ENCODE results near the gene LURAP1L.

Gene LURAP1L

DNA sequence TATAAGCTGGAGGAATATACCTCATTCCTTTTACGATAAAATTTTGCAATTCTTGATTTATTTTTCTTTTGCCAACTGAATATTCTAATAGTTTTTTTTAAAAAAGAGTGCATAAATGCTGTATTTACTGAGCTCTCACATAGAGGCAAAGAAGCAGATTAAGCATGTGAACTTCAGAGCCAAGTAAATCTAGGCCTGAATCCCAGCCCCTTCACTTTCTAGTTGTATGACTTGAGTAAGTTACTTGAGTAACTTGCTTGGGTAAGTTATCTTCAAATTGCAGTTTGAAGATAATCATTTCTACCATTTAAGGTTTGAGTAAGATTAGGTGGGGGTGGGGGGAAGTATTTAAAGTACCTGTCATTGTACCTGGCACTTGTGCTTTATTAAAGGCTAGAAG is 21.8 kb downstream of the LURAP1L start:
- Histone ChIP-seq H3K4me3 (ENCODE audit: low read depth in 1 of 2, low read length in 2 of 2) (no peak overlapping the region), H3K9ac (ENCODE audit: low read length) (no peak overlapping the region), H3K27ac (ENCODE audit: low read depth, low read length) (no peak overlapping the region), H3K9me3 (ENCODE audit: low read length) (no peaks in the 10 kb centered on the region), H3K27me3 (ENCODE audit: control insufficient read depth in 1 of 2, insufficient read depth in 2 of 2, low read length in 2 of 2) (no peaks in the 10 kb centered on the region), H3K36me3 (ENCODE audit: insufficient read depth, low read length) (no peaks in the 10 kb centered on the region), H3K4me1 (ENCODE audit: insufficient read depth, low read length) (peaks cover 40% of the 10 kb centered on the region)

DNA sequence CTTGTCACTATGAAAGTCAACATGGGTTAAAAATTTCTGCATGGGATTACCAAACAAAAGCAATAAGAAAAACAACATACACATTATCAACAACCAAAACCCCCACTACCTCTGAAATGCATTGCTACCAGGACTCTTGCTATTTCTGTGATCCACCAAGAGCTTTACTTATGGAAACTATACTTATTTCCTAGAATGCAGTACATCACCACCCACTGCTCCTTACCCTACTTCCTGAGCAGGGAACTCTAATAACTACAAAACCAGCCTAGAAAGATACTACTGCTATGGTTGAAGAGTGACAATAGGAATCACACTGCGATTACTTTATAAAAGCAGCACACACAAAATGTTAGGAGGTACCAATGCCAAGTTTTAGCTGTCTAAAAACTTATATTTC is 22.2 kb downstream of the LURAP1L start:
- Histone ChIP-seq H3K9ac (ENCODE audit: low read length) (no peak overlapping the region), H3K4me3 (ENCODE audit: low read depth in 1 of 2, low read length in 2 of 2) (no peak overlapping the region), H3K36me3 (ENCODE audit: insufficient read depth, low read length) (no peaks in the 10 kb centered on the region), H3K4me1 (ENCODE audit: insufficient read depth, low read length) (peaks cover 40% of the 10 kb centered on the region), H3K27me3 (ENCODE audit: control insufficient read depth in 1 of 2, insufficient read depth in 2 of 2, low read length in 2 of 2) (no peaks in the 10 kb centered on the region), H3K9me3 (ENCODE audit: low read length) (no peaks in the 10 kb centered on the region), H3K27ac (ENCODE audit: low read depth, low read length) (no peak overlapping the region)

DNA sequence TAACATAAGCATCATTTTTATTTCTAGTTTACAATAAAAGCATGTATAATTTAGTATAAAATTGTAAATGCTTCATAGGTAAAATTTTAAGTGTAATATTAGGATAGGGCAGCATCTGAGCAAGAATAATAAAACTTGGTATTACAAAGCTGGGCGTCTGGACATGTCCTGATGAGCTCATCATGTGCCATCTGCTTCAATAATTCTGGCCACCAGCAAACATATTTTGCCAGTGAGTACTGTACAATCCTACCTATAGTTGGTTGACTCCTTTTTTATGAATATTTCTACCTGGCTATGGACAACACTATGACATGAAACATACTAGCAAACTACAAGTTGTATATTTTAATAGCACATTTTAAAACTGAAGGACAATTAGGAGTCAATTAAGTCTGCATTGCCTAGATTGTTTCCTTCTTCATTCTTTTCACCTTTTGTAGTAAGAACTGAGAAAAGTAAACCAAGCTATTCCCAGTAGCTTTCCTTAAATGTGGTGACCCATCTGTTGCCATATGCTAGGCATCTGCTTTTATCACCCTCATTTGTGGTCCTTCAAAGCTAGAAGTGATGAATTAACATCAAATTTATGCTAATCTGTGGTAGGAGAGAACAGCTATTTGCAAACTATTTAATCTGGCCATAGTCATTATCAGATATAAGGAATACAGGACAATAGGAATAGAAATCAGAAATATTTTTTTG is 23.4 kb downstream of the LURAP1L start:
- Histone ChIP-seq H3K27me3 (ENCODE audit: control insufficient read depth in 1 of 2, insufficient read depth in 2 of 2, low read length in 2 of 2) (no peaks in the 10 kb centered on the region), H3K27ac (ENCODE audit: low read depth, low read length) (no peak overlapping the region), H3K9me3 (ENCODE audit: low read length) (no peaks in the 10 kb centered on the region), H3K9ac (ENCODE audit: low read length) (no peak overlapping the region), H3K4me1 (ENCODE audit: insufficient read depth, low read length) (peaks cover 35% of the 10 kb centered on the region), H3K4me3 (ENCODE audit: low read depth in 1 of 2, low read length in 2 of 2) (no peak overlapping the region), H3K36me3 (ENCODE audit: insufficient read depth, low read length) (no peaks in the 10 kb centered on the region)

DNA sequence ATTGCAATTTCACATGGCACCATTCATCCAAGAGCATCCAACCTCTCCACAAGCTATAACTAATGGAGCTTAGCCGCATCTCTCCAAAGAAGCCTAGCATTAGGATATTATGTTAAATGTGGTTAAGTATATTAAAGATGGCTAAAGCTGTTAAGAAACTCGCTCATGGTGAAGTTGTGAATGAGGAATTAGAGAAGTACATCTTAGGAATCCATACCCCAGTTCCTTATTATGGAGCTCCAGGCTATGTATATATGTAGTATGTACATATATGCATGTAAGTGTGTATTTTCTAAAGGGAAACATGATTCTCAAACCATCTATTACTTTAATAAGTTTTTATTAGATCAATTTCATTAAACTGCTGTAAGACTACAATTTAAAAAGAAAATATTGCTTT is 26.4 kb downstream of the LURAP1L start:
- H3K9ac ChIP-seq (ENCODE audit: low read length), result no peak overlapping the region
- no peaks in the 10 kb centered on the region for H3K27me3 ChIP-seq (ENCODE audit: control insufficient read depth in 1 of 2, insufficient read depth in 2 of 2, low read length in 2 of 2)
- no peaks in the 10 kb centered on the region for H3K9me3 ChIP-seq (ENCODE audit: low read length)
- H3K36me3 ChIP-seq (ENCODE audit: insufficient read depth, low read length), result no peaks in the 10 kb centered on the region
- H3K27ac ChIP-seq (ENCODE audit: low read depth, low read length), result no peak overlapping the region
- H3K4me1 ChIP-seq (ENCODE audit: insufficient read depth, low read length), result peaks cover 37% of the 10 kb centered on the region
- no peak overlapping the region for H3K4me3 ChIP-seq (ENCODE audit: low read depth in 1 of 2, low read length in 2 of 2)

DNA sequence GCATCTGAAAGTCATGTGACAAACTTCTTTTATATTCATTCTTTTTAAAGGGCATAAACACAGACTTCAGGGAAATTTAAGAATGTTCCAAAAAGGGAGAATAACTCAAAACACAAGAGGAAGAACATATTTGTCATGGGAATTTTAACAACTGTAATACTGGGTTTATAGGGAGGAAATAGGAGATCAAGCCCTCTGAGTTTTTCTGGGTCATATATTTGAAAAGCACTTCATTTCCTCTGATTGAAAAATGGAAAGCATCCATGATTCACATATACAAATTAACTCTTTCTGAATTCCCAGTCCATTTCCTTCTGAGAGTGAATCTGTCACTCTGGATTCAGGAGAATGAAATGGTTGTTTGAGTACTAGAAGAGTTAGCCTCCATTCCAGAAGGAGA is 26.8 kb downstream of the LURAP1L start:
- H3K4me1 ChIP-seq (ENCODE audit: insufficient read depth, low read length), result peaks cover 33% of the 10 kb centered on the region
- no peaks in the 10 kb centered on the region for H3K36me3 ChIP-seq (ENCODE audit: insufficient read depth, low read length)
- no peak overlapping the region for H3K4me3 ChIP-seq (ENCODE audit: low read depth in 1 of 2, low read length in 2 of 2)
- no peak overlapping the region for H3K9ac ChIP-seq (ENCODE audit: low read length)
- no peaks in the 10 kb centered on the region for H3K9me3 ChIP-seq (ENCODE audit: low read length)
- no peaks in the 10 kb centered on the region for H3K27me3 ChIP-seq (ENCODE audit: control insufficient read depth in 1 of 2, insufficient read depth in 2 of 2, low read length in 2 of 2)
- no peak overlapping the region for H3K27ac ChIP-seq (ENCODE audit: low read depth, low read length)

DNA sequence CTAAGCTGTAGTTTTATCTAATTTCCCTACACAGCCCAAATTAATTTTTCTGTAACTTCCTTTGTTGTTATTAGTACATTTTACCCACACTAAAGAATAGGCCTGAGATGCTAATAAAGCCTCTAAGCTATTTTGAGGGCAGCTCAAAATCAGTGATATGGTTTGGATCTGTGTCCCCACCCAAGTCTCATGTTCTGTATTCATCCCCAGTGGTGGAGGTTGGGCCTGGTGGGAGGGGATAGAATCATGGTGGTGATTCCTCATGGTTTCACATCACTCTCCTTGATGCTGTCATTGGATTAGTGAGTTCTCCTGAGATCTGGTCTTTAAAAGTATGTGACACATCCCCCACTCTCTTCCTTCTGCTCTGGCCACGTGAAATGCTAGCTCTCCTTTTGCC is 27.3 kb downstream of the LURAP1L start:
- no peaks in the 10 kb centered on the region for H3K27me3 ChIP-seq (ENCODE audit: control insufficient read depth in 1 of 2, insufficient read depth in 2 of 2, low read length in 2 of 2)
- no peak overlapping the region for H3K27ac ChIP-seq (ENCODE audit: low read depth, low read length)
- no peaks in the 10 kb centered on the region for H3K36me3 ChIP-seq (ENCODE audit: insufficient read depth, low read length)
- no peaks in the 10 kb centered on the region for H3K9me3 ChIP-seq (ENCODE audit: low read length)
- H3K4me1 ChIP-seq (ENCODE audit: insufficient read depth, low read length), result peaks cover 29% of the 10 kb centered on the region
- no peak overlapping the region for H3K4me3 ChIP-seq (ENCODE audit: low read depth in 1 of 2, low read length in 2 of 2)
- H3K9ac ChIP-seq (ENCODE audit: low read length), result no peak overlapping the region

DNA sequence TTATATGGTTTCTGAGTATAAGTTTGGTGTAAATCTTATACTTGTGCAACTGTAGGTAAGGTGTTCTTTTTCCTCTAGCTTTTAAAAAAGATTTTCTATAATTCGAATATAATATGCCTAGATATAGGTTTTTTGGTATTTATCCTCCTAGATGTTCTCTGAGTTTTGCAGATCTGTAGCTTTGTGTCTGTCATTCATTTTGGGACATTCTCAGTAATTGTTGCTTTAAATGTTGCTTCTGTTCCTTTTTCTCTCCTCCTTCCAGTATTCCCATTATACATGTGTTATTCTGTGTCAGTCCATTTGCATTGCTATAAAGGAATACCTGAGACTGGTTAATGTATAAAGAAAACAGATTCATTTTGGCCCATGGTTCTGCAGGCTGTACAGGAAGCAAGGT is 33.7 kb downstream of the LURAP1L start:
- no peak overlapping the region for H3K4me3 ChIP-seq (ENCODE audit: low read depth in 1 of 2, low read length in 2 of 2)
- H3K9me3 ChIP-seq (ENCODE audit: low read length), result no peaks in the 10 kb centered on the region
- peaks cover 42% of the 10 kb centered on the region for H3K4me1 ChIP-seq (ENCODE audit: insufficient read depth, low read length)
- no peak overlapping the region for H3K9ac ChIP-seq (ENCODE audit: low read length)
- H3K27ac ChIP-seq (ENCODE audit: low read depth, low read length), result peak overlapping the region; percentile 7
- no peaks in the 10 kb centered on the region for H3K27me3 ChIP-seq (ENCODE audit: control insufficient read depth in 1 of 2, insufficient read depth in 2 of 2, low read length in 2 of 2)
- no peaks in the 10 kb centered on the region for H3K36me3 ChIP-seq (ENCODE audit: insufficient read depth, low read length)

DNA sequence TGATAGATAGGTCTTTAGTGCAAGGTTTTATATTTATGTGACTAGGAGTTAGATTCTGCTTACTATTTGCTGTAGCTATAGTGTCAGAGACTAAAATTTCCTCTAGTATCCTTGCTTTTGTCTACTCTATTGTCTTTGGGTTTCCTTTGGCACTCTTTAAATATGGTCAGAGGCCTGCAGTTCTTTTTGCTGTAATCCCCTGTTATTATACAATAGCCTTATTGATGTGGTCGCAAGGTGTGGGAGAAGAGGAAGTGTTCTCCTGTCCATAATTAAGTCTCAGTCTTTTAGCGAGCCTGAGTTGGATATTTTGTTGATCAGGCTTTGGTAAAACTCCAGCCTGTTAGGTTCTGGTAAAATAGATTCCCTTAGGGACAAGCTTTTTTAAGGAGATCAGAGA is 34.9 kb downstream of the LURAP1L start:
- Histone ChIP-seq H3K27ac (ENCODE audit: low read depth, low read length) (no peak overlapping the region), H3K9ac (ENCODE audit: low read length) (no peak overlapping the region), H3K4me1 (ENCODE audit: insufficient read depth, low read length) (peaks cover 52% of the 10 kb centered on the region), H3K9me3 (ENCODE audit: low read length) (no peaks in the 10 kb centered on the region), H3K36me3 (ENCODE audit: insufficient read depth, low read length) (no peaks in the 10 kb centered on the region), H3K4me3 (ENCODE audit: low read depth in 1 of 2, low read length in 2 of 2) (no peak overlapping the region), H3K27me3 (ENCODE audit: control insufficient read depth in 1 of 2, insufficient read depth in 2 of 2, low read length in 2 of 2) (no peaks in the 10 kb centered on the region)

DNA sequence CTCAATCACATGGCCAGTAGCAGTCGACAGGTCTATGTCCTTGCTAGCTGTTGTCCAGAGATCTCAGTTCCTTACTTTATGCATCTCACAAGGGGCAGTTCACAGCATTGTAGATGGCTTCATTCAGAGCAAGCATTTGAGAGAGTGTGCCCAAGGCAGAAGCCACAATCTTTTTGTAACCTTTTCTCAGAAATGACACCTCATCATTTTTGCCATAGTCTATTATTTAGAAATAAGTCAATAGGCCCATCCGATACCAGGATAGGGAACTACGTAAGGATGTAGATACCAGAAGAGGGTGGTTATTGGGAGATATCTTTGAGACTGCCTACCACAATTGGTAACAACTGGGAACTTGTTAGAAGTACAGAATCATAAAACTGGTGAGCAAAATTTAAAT is 37.1 kb downstream of the LURAP1L start:
- H3K27me3 ChIP-seq (ENCODE audit: control insufficient read depth in 1 of 2, insufficient read depth in 2 of 2, low read length in 2 of 2), result no peaks in the 10 kb centered on the region
- no peaks in the 10 kb centered on the region for H3K36me3 ChIP-seq (ENCODE audit: insufficient read depth, low read length)
- H3K27ac ChIP-seq (ENCODE audit: low read depth, low read length), result peak overlapping the region; percentile 48
- H3K4me1 ChIP-seq (ENCODE audit: insufficient read depth, low read length), result peaks cover 59% of the 10 kb centered on the region
- no peak overlapping the region for H3K4me3 ChIP-seq (ENCODE audit: low read depth in 1 of 2, low read length in 2 of 2)
- H3K9ac ChIP-seq (ENCODE audit: low read length), result no peak overlapping the region
- no peaks in the 10 kb centered on the region for H3K9me3 ChIP-seq (ENCODE audit: low read length)

DNA sequence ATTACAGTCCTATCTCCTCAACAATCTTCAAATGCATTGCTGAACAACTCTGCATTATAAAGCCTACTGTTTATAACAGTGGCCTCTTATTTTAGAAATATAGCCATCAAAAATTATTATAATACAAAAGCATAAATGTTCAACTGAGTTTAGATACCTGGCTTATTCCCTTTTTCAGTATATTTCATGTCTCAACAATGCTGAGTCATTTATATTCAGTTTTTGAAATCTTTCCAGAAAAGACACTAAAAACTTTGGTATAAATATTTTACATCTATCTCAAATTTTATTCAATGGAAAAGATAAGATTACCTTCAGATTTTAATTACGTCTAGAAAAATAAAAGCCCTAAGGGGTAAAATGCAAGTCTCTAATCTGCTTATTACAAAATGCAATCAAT is 37.9 kb downstream of the LURAP1L start:
- H3K36me3 ChIP-seq (ENCODE audit: insufficient read depth, low read length), result no peaks in the 10 kb centered on the region
- no peaks in the 10 kb centered on the region for H3K9me3 ChIP-seq (ENCODE audit: low read length)
- peak overlapping the region; percentile 45 for H3K27ac ChIP-seq (ENCODE audit: low read depth, low read length)
- H3K4me3 ChIP-seq (ENCODE audit: low read depth in 1 of 2, low read length in 2 of 2), result no peak overlapping the region
- H3K27me3 ChIP-seq (ENCODE audit: control insufficient read depth in 1 of 2, insufficient read depth in 2 of 2, low read length in 2 of 2), result no peaks in the 10 kb centered on the region
- peaks cover 59% of the 10 kb centered on the region for H3K4me1 ChIP-seq (ENCODE audit: insufficient read depth, low read length)
- no peak overlapping the region for H3K9ac ChIP-seq (ENCODE audit: low read length)

DNA sequence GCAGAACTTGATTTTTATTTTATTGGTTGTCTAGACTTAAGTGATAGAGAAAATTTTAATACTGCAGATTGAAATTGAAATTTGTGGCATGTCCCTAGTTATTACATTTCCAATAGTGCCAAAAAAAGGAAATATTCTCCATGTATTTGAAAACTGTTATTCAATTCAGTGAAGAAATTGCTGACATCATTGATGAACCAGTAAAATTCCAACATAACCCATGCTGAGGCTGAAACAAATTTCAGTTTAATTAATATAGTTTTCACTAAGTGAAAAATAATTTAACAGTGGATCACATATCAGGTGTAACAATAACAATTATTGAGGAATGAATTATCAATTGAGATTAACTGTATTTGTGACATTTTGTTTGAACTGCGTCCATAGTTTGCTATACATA is 38.7 kb downstream of the LURAP1L start:
- Histone ChIP-seq H3K27ac (ENCODE audit: low read depth, low read length) (peak overlapping the region; percentile 79), H3K9ac (ENCODE audit: low read length) (no peak overlapping the region), H3K9me3 (ENCODE audit: low read length) (no peaks in the 10 kb centered on the region), H3K27me3 (ENCODE audit: control insufficient read depth in 1 of 2, insufficient read depth in 2 of 2, low read length in 2 of 2) (no peaks in the 10 kb centered on the region), H3K4me3 (ENCODE audit: low read depth in 1 of 2, low read length in 2 of 2) (no peak overlapping the region), H3K36me3 (ENCODE audit: insufficient read depth, low read length) (no peaks in the 10 kb centered on the region), H3K4me1 (ENCODE audit: insufficient read depth, low read length) (peaks cover 64% of the 10 kb centered on the region)

Data from muscle layer of colon (tissue), 2 donors.